ENCODE results near the gene ABCA2. TPM values are rescaled to one million over a fixed set of nuclear protein-coding genes. Genes with fewer than 3 reads are reported as not detected.

The ABCA2 gene
- total and polyA plus RNA-seq, 9 of the 15 experiments (the other 6 are each of a cell fraction or from before 2014, with no cell fraction given): 0.69 to 16.3 (median 6.1) TPM; not detected in 2

- TF ChIP-seq ZNF780A (CRISPR knock-in tag; IDR thresholded peaks at IDR 0.05) (no peak), BCLAF1 (IDR thresholded peaks at IDR 0.05; ENCODE audit: borderline replicate concordance in 1 of 2, control insufficient read depth in 1 of 2, low read depth in 2 of 2, low read length in 1 of 2) (no peak), RCOR1 (IDR thresholded peaks at IDR 0.05; ENCODE audit: borderline replicate concordance in 1 of 2, low read depth in 2 of 2, low read length in 2 of 2) (peak in 1 of 2 experiments; percentile 53; a peak in 3 of 4 replicates), NFXL1 (CRISPR knock-in tag; IDR thresholded peaks at IDR 0.05) (no peak), FOS (IDR thresholded peaks at IDR 0.05; ENCODE audit: extremely low read depth, insufficient read length) (peak; percentile 77), TCFL5 (CRISPR knock-in tag; conservative IDR thresholded peaks at IDR 0.05) (no peak), NR0B1 (IDR thresholded peaks at IDR 0.05; ENCODE audit: partially characterized antibody) (no peak), ZNF175 (CRISPR knock-in tag; IDR thresholded peaks at IDR 0.05; ENCODE audit: low read depth) (no peak), ZNF696 (CRISPR knock-in tag; conservative IDR thresholded peaks at IDR 0.05) (no peak), LEF1 (IDR thresholded peaks at IDR 0.05) (no peak), NFIX (CRISPR knock-in tag; IDR thresholded peaks at IDR 0.05; ENCODE audit: low read depth) (no peak), YY1 (IDR thresholded peaks at IDR 0.05; ENCODE audit: borderline replicate concordance in 1 of 3, control insufficient read depth in 1 of 3, extremely low read depth in 1 of 3, insufficient read depth in 3 of 3, insufficient read length in 1 of 3, insufficient replicate concordance in 2 of 3, low read depth in 1 of 3, low read length in 2 of 3) (peak in 2 of 3 experiments; percentile 16 to 55), DEAF1 (CRISPR knock-in tag; IDR thresholded peaks at IDR 0.05) (no peak), ZBTB12 (CRISPR knock-in tag; IDR thresholded peaks at IDR 0.05) (no peak), RBM34 (IDR thresholded peaks at IDR 0.05; ENCODE audit: borderline replicate concordance, insufficient read depth, low read length) (no peak), RBM17 (IDR thresholded peaks at IDR 0.05; ENCODE audit: borderline replicate concordance, low read depth, low read length) (no peak), CREB3L1 (IDR thresholded peaks at IDR 0.05; ENCODE audit: borderline replicate concordance, low read depth) (peak; percentile 56; the same call in 1 of the 2 replicates)
Observed at GRCh38 chr9:137070201-137070905, 42.3 kb upstream of the ABCA2 start, which contains the start of gene SAPCD2 (continued).
